Trophoblast cell (in vitro differentiated cells and primary cell): ENCODE results near the gene RBBP5.

Experiments used
- DNase-seq, 2 donors: peaks; one replicate each; pipeline ENCODE4 v3.0.0-alpha.2; 2016
- H2AFZ ChIP-seq: 2 replicates; pipeline ENCODE4 v1.6.1; 2013; ENCODE audit warnings: low read length, moderate library complexity, mild to moderate bottlenecking; ENCODE audit not compliant: insufficient read depth, poor library complexity
- H2AK5ac ChIP-seq: 2 replicates; pipeline ENCODE4 v1.6.1; 2013; ENCODE audit warnings: mild to moderate bottlenecking, low read length
- H2BK120ac ChIP-seq: 2 replicates; pipeline ENCODE4 v1.6.1; 2013; ENCODE audit warnings: low read length, mild to moderate bottlenecking, moderate library complexity; ENCODE audit not compliant: insufficient read depth, poor library complexity
- H2BK12ac ChIP-seq: 2 replicates; pipeline ENCODE4 v1.6.1; 2013; ENCODE audit warnings: mild to moderate bottlenecking, low read length, moderate library complexity
- H2BK5ac ChIP-seq: 2 replicates; pipeline ENCODE4 v1.6.1; 2013; ENCODE audit warnings: low read length, low read depth, moderate library complexity, mild to moderate bottlenecking; ENCODE audit not compliant: poor library complexity
- H3K14ac ChIP-seq: 2 replicates; pipeline ENCODE4 v1.6.1; 2013; ENCODE audit warnings: mild to moderate bottlenecking, low read length
- H3K18ac ChIP-seq: 2 replicates; pipeline ENCODE4 v1.6.1; 2013; ENCODE audit warnings: mild to moderate bottlenecking, low read length
- H3K23ac ChIP-seq: 2 replicates; pipeline ENCODE4 v1.6.1; 2013; ENCODE audit warnings: low read length
- H3K27ac ChIP-seq: 2 replicates; pipeline ENCODE4 v1.5.1; 2013; ENCODE audit warnings: low read depth, mild to moderate bottlenecking, inconsistent platforms, low read length, moderate library complexity
- H3K27me3 ChIP-seq: 2 replicates; pipeline ENCODE4 v1.6.1; 2013; ENCODE audit warnings: inconsistent platforms, mild to moderate bottlenecking, low read length, moderate library complexity; ENCODE audit not compliant: insufficient read depth
- H3K36me3 ChIP-seq, 2 experiments: 1 replicate in 1 of 2; 2 replicates in 1 of 2; pipeline ENCODE4 v1.6.1; 2013; ENCODE audit warnings: low read length in 2 of 2, mild to moderate bottlenecking in 2 of 2, moderate library complexity in 1 of 2; ENCODE audit not compliant: insufficient read depth in 2 of 2, control insufficient read depth in 1 of 2
- H3K4ac ChIP-seq: 2 replicates; pipeline ENCODE4 v1.6.1; 2013; ENCODE audit warnings: low read depth, mild to moderate bottlenecking, low read length, moderate library complexity
- H3K4me1 ChIP-seq, 2 experiments: 1 replicate in 1 of 2; 2 replicates in 1 of 2; pipeline ENCODE4 v1.6.1; 2013; ENCODE audit warnings: low read length in 2 of 2, mild to moderate bottlenecking in 2 of 2, moderate library complexity in 1 of 2; ENCODE audit not compliant: insufficient read depth in 2 of 2, control insufficient read depth in 1 of 2
- H3K4me2 ChIP-seq: 2 replicates; pipeline ENCODE4 v1.6.1; 2013; ENCODE audit warnings: inconsistent platforms, mild to moderate bottlenecking, low read length, moderate library complexity
- H3K4me3 ChIP-seq: 2 replicates; pipeline ENCODE4 v1.5.1; 2013; ENCODE audit warnings: mild to moderate bottlenecking, low read depth, low read length, inconsistent platforms
- H3K79me1 ChIP-seq: one replicate; pipeline ENCODE4 v1.6.1; 2013; ENCODE audit warnings: low read length
- H3K79me2 ChIP-seq: 2 replicates; pipeline ENCODE4 v1.6.1; 2013; ENCODE audit warnings: low read length, mild to moderate bottlenecking; ENCODE audit not compliant: control insufficient read depth, insufficient read depth, poor library complexity
- H3K9ac ChIP-seq: 2 replicates; pipeline ENCODE4 v1.6.1; 2013; ENCODE audit warnings: mild to moderate bottlenecking, low read length
- H3K9me3 ChIP-seq: 2 replicates; pipeline ENCODE4 v1.6.1; 2013; ENCODE audit warnings: low read depth, mild to moderate bottlenecking, control low read depth, inconsistent platforms, low read length; ENCODE audit not compliant: insufficient read depth
- H4K12ac ChIP-seq: 2 replicates; pipeline ENCODE4 v1.6.1; 2013; ENCODE audit warnings: low read depth, mild to moderate bottlenecking, low read length, moderate library complexity
- H4K8ac ChIP-seq: 2 replicates; pipeline ENCODE4 v1.6.1; 2013; ENCODE audit warnings: low read depth, mild to moderate bottlenecking, low read length, moderate library complexity
- H4K91ac ChIP-seq: one replicate; pipeline ENCODE4 v1.6.1; 2013; ENCODE audit warnings: low read depth, mild to moderate bottlenecking, low read length, moderate library complexity
- WGBS: extraction: QIAGEN DNeasy Blood & Tissue Kit; methylation state at CpG from one replicate; pipeline ENCODE4 v1.1.7; 2013; ENCODE audit warnings: missing lambda C conversion rate; ENCODE audit not compliant: insufficient read length, insufficient coverage; ENCODE audit errors: extremely low coverage; 5-methylcytosine and 5-hydroxymethylcytosine counted together

RBBP5 gene

DNA sequence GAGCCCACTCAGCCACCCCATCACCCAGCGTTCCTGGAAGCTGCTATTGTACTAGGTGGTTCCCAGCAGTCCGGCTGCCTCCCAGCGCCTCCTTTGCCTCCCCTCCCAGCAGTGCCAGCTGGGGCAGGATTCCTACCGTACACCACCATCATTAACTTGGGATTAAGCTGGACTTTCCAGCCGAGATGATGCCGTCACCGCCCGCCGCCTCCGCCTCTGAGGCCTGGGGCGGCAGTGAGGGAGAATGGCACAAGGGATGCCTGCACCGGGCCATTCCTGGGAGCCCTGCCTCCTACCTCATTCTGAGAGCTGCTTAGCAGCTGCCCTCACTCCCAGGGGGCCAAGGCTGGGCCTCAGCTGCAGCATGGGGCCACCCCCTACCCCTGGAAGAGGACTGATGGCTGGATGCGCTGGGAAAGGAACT is 65.6 kb downstream of the RBBP5 start:
- H3K36me3 ChIP-seq = no peaks in the 10 kb centered on the region
- no peak overlapping the region for H2BK5ac ChIP-seq
- no peak overlapping the region for H3K4me3 ChIP-seq
- no peak overlapping the region for H3K4me2 ChIP-seq
- no peak overlapping the region for H3K4ac ChIP-seq
- H3K4me1 ChIP-seq = no peaks in the 10 kb centered on the region
- H4K91ac ChIP-seq = no peak overlapping the region
- no peaks in the 10 kb centered on the region for H3K79me2 ChIP-seq
- H2AK5ac ChIP-seq = no peak overlapping the region
- H3K18ac ChIP-seq = no peak overlapping the region
- H3K27ac ChIP-seq = no peak overlapping the region
- no peaks in the 10 kb centered on the region for H3K9me3 ChIP-seq
- H3K9ac ChIP-seq = no peak overlapping the region
- no peak overlapping the region for H2BK12ac ChIP-seq
- no peaks in the 10 kb centered on the region for H3K79me1 ChIP-seq
- no peak overlapping the region for H2BK120ac ChIP-seq
- no peak overlapping the region for H3K23ac ChIP-seq
- no peak overlapping the region for H3K14ac ChIP-seq
- DNase-seq = no peak
- H2AFZ ChIP-seq = no peak overlapping the region
- no peak overlapping the region for H4K12ac ChIP-seq
- no peaks in the 10 kb centered on the region for H3K27me3 ChIP-seq
- no peak overlapping the region for H4K8ac ChIP-seq
- no CpG with 5 or more reads among the region's 13 CpGs for WGBS

DNA sequence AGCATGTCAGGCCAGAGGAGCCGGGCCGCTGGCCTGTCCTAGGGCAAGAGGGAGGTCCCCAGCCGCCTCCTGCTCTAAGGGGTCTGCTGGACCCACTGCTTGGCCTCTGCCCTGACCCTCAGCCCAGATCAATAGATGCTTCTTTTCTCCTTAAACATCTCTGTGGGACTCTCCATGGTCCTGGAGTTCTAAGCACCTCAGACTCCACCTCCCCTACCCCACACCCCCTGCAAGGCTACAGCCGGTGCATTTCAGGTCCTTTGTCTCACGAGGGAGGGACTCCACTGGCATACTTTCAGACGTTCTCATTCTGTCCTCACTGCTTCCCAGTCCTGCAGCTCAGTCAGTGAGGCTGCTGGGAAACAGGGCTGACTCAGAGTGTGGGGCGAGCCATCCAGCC is 67.8 kb downstream of the RBBP5 start:
- Histone ChIP-seq H2BK5ac (no peak overlapping the region), H3K23ac (no peak overlapping the region), H2AK5ac (no peak overlapping the region), H2BK120ac (no peak overlapping the region), H4K8ac (no peak overlapping the region), H4K91ac (no peak overlapping the region), H2BK12ac (no peak overlapping the region), H3K18ac (no peak overlapping the region), H3K9ac (no peak overlapping the region), H3K14ac (no peak overlapping the region), H3K79me2 (no peaks in the 10 kb centered on the region), H3K27ac (no peak overlapping the region), H3K4me1 (no peaks in the 10 kb centered on the region), H3K4me3 (no peak overlapping the region), H3K27me3 (no peaks in the 10 kb centered on the region), H4K12ac (no peak overlapping the region), H3K79me1 (no peaks in the 10 kb centered on the region), H3K4ac (no peak overlapping the region), H2AFZ (no peak overlapping the region), H3K9me3 (no peaks in the 10 kb centered on the region), H3K36me3 (no peaks in the 10 kb centered on the region), H3K4me2 (no peak overlapping the region)
- no CpG with 5 or more reads among the region's 7 CpGs for WGBS
- no peak for DNase-seq

DNA sequence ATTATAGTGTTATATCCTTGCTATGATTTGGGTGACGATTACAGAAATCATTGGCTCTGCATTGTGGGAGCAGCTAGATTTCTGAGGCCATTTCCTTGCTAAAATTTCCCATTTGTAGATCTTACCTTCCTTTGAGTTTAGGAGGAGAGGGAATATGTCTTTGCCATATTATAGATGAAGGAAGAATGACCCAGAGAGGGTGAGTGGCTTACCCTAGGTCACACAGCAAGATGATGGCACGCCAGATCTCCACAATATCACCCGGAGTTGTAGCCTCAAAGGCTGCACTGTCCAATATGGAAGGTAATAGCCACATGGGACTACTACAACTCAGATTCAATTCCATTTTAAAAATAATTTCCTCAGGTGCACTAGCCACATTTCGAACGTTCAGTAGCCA is 68.5 kb downstream of the RBBP5 start:
- no peak overlapping the region for H2AK5ac ChIP-seq
- no peak overlapping the region for H2BK12ac ChIP-seq
- H2BK120ac ChIP-seq = no peak overlapping the region
- no peak overlapping the region for H3K9ac ChIP-seq
- H3K27ac ChIP-seq = no peak overlapping the region
- H3K4ac ChIP-seq = no peak overlapping the region
- H3K23ac ChIP-seq = no peak overlapping the region
- H4K12ac ChIP-seq = no peak overlapping the region
- H3K18ac ChIP-seq = no peak overlapping the region
- H3K36me3 ChIP-seq = no peaks in the 10 kb centered on the region
- H3K4me1 ChIP-seq = no peaks in the 10 kb centered on the region
- no peaks in the 10 kb centered on the region for H3K79me2 ChIP-seq
- no peak overlapping the region for H4K8ac ChIP-seq
- no CpG with 5 or more reads among the region's 5 CpGs for WGBS
- H2AFZ ChIP-seq = no peak overlapping the region
- H3K14ac ChIP-seq = no peak overlapping the region
- no peak for DNase-seq
- H3K27me3 ChIP-seq = no peaks in the 10 kb centered on the region
- H3K79me1 ChIP-seq = no peaks in the 10 kb centered on the region
- H4K91ac ChIP-seq = no peak overlapping the region
- no peaks in the 10 kb centered on the region for H3K9me3 ChIP-seq
- H3K4me2 ChIP-seq = no peak overlapping the region
- H3K4me3 ChIP-seq = no peak overlapping the region
- no peak overlapping the region for H2BK5ac ChIP-seq

DNA sequence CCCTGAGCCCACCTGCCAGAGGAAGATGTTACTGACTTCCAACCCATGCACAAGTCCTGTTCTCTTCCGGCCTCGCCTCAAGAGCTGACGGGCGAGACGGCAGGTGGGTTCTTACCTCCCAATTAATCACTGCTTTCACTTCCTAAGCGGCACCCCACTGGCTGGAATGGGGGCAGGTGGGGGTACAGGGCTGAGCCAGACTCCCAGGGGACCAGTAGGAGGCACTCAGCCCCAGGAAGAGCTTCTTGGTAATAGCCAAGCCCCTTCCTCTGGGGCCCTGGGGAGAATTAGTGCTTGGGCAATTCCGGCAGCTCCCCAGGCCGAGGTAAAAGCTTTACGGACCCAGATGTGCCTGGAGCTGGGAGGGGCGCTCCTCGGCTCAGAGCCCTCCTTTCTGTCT is 69.1 kb downstream of the RBBP5 start:
- no peak overlapping the region for H4K12ac ChIP-seq
- no peak overlapping the region for H2AK5ac ChIP-seq
- no peak overlapping the region for H3K14ac ChIP-seq
- no peak overlapping the region for H3K4me3 ChIP-seq
- H2BK12ac ChIP-seq = no peak overlapping the region
- no peak overlapping the region for H3K18ac ChIP-seq
- no peak overlapping the region for H2BK5ac ChIP-seq
- H3K9me3 ChIP-seq = no peaks in the 10 kb centered on the region
- H3K23ac ChIP-seq = no peak overlapping the region
- H4K8ac ChIP-seq = no peak overlapping the region
- H3K79me1 ChIP-seq = no peaks in the 10 kb centered on the region
- H3K36me3 ChIP-seq = no peaks in the 10 kb centered on the region
- no peak overlapping the region for H2AFZ ChIP-seq
- H3K4ac ChIP-seq = no peak overlapping the region
- no peak overlapping the region for H3K9ac ChIP-seq
- no peak for DNase-seq
- H3K79me2 ChIP-seq = no peaks in the 10 kb centered on the region
- no peak overlapping the region for H3K4me2 ChIP-seq
- H3K4me1 ChIP-seq = no peaks in the 10 kb centered on the region
- H3K27me3 ChIP-seq = no peaks in the 10 kb centered on the region
- WGBS = no CpG with 5 or more reads among the region's 11 CpGs
- H4K91ac ChIP-seq = no peak overlapping the region
- no peak overlapping the region for H3K27ac ChIP-seq
- H2BK120ac ChIP-seq = no peak overlapping the region
